NAMALWA (cell line): ENCODE measurements around the gene PODXL.
"Not testable (repeated sequence)": the region's sequence is repeated elsewhere in the genome, so short reads cannot be mapped to it uniquely, and the experiment has no call there.

Experiments used
- DNase-seq: peaks from one replicate; pipeline ENCODE4 v3.0.0-alpha.2; 2015; ENCODE audit warnings: low spot score

Gene PODXL

DNA sequence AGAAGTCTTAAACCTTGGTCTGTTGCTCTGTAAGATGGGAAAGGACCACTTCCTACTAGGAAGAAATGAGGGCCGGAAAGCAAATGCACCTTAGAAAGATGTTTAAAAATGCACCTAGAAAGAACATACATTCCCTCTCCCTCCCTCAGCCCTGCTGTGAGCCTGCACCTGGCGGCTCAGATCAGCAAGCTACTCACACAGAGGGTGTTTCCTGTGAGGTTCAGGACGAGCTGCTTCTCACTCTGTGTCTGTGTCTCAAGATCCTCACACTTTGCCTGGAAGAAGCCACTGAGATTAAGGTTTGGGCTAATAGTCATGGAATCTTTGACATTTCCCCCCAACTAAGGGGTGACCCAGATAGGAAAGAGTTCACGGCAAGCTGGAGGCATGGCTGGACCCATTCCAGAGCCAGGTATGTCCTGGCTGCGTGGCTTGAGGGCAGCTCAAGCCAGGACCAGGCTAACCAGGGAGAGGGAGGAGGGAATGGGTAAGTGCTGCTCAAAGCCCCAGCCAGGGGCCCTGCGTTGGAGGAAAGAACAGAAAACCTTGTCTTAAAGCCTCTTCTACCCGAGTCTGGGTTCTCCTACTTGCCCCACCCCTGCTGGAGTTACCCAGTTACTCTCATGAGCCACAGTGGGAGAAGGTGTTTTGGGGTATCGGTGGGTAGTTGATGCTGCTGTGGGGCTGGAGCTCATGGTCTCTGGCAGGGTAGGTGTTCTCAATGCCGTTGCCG is 47.5 kb downstream of the PODXL start:
- no peak for DNase-seq

GRCh38 chr7:131507592-131508331 is 48.7 kb downstream of the PODXL start:
- peak; percentile 90 for DNase-seq

- no peak for DNase-seq
Observed at GRCh38 chr7:131506597-131506996, 49.8 kb downstream of the PODXL start.

- DNase-seq: no peak
Observed at GRCh38 chr7:131505636-131506557, 50.5 kb downstream of the PODXL start.

- DNase-seq: not testable (repeated sequence)
Observed at GRCh38 chr7:131505037-131505620, 51.3 kb downstream of the PODXL start.

GRCh38 chr7:131504157-131504899 is 52.1 kb downstream of the PODXL start:
- no peak for DNase-seq

- no peak for DNase-seq
Observed at GRCh38 chr7:131503639-131504038, 52.8 kb downstream of the PODXL start.

DNA sequence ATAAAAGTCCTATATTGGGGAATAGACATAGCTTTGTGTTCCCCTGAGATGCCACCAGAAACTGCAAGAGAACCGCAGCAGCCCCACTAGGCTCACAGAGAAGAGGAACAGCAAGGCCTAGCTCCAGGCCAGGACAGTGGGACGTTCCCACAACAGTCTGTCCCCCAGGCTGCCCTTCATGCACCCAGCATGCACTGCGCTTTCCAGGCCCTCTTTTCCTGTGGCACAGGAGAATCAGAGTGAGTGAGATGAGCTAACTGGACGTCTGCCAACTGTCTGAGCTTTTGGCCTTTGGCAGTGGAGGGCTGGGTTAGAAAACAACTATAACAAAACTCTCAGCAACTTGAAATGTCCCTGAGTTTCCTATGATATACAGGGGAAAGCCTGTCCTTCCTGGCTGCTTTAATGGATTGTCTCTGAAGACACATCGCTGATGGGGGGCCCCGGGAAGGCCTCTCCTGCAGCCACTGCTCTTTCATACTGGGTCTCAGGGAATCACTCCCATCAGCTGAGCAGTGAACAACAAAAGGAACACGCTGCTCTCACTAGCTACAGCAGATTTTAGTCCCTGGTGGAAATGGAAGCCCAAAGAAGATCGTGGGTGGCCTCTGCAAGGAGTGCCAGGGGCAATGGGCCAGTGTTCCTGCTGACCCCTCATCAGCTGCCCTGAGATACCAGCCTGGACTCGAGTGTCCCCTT is 53.5 kb downstream of the PODXL start:
- DNase-seq: no peak

- DNase-seq: no peak
Observed at GRCh38 chr7:131501930-131502685, 54.3 kb downstream of the PODXL start.

DNA sequence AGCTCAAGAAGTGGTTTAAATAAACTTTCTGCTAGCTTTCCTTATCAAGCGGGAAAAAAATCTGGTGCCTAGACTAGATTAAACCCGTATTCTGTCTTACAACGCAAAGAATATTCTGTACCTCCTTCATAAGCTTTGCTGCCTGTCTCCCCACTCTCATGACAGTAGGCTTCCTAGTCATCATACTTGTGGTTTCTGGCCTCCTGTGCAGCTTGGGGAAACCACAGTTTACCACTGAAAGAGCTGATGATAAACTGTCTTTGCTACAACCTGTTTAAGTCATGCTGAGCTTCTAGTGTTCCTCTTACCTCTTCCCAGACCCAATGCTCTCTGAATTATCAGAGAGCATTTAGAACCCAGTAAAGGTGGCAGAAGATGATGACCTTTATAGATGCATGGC is 55.0 kb downstream of the PODXL start:
- peak; percentile 34 for DNase-seq

DNA sequence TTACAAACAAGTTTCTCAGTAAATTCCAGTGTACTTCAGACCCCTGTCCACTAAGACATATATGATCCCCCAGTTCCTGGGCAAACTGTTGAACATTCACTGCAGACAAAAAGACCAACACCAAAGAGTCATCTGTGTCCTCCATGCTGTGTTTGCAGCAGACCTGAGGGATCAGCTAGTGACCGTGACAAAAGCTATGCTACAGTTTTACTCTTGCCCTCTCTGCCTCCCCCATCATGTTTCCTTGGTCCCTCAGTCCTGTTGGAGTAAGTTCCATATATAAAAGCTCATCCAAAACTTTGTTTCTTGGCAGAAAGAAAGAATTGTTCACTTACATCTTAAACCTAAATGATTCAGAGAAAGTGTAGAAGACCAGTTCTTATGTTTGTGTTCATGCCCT is 56.1 kb downstream of the PODXL start:
- DNase-seq: no peak

DNA sequence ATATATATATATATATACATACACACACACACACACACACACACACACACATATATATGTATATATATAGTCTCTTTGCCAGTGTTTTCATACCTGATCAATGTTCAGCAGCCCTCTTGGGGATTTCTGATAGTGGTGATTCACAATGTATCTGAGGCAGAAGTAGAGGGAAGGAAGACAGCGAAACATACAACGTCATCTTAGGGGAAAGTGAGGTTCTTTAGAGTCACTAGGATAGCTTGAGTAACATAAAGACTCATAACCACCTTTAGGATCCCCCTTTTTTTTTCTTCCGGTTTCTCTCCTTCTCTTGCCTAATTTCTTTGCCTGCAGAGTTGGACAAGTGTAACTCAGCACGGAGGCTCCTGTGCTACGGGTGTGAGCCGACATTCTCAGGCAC is 56.6 kb downstream of the PODXL start:
- DNase-seq: no peak

DNA sequence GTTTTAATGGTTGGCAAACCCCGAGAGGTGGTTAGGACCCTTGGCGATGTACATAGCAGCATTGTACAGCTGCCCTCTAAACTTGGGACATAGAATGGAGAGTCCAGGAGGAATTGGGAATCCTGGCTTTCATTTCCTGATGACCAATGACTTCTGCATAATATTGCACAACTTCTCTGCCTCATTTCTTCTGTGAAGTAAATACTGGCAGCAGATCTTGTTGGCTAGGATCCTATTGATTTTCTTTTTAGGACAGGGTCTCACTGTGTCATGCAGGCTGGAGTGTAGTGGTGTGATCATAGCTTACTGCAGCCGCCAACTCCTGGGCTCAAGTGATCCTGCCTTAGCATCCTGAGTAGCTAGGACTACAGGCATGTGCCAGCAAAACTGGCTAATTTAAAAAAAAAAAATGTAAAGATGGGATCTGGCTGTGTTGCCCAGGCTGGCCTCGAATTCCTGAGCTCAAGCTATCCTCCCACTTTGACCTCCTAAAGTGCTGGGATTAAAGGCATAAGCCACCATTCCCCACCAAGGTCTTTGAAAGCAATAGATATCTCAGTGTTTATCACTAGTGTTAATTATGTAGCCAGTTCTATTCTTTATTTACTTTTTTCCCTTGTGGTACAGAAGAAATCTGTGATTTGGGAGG is 58.1 kb downstream of the PODXL start:
- DNase-seq: no peak

DNA sequence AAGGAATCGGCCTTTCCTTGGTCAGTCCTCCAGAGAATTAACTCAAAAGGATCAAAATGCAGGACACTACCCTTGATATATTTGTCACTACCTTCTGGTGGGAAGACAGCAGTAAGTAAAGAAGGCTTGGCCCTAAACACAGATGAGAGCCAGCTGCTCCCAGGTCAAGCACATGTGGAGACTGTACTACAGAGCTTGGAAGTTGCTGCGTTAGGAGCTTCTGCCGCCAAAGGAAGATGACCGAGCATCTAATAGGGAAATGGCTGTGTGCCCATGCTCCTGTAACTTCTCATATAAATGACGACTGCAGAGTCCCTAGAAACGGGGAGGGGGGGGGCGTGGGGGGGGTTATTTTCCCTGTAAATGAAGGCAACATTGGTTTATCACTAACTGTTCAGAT is 59.0 kb downstream of the PODXL start:
- DNase-seq: no peak

DNA sequence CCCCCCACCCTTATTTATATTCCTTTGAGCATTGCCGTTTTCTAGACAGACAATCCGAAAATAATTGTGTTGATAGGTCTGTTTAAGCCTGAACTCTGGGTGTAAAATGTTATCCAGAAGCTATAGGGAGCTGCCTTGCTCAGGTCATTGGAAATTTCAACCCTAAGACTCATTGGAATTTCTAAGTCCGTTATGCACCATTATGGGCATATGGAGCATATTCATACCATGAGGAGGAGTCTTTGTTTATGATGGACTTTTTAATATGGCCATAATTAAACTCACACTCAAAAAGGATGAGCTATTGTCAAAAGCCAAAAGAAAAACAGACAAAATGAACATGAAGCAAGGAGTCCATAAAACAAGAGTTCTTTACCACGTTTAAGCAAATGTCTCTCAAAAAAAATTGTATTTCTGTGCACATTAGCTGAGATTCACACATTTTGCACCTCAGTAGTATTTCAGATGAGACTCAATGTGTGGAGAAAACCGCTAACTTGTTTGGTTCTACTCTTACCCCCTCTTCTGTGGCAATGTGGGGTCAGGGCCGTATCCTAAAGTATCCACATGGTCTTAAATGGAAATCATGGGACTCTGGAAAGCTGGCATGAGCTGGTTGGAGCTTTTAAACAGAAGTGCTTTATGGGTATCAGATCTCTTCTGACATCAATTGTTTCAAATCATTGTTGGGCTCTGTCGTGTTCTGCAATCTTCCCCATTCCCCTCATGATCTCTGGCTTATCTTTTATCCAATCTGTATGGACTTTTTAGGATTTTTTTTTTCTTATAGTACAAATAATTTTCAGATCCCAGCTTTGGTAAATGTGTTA is 60.5 kb downstream of the PODXL start:
- DNase-seq: no peak

GRCh38 chr7:131494182-131494581 is 62.2 kb downstream of the PODXL start:
- no peak for DNase-seq

DNA sequence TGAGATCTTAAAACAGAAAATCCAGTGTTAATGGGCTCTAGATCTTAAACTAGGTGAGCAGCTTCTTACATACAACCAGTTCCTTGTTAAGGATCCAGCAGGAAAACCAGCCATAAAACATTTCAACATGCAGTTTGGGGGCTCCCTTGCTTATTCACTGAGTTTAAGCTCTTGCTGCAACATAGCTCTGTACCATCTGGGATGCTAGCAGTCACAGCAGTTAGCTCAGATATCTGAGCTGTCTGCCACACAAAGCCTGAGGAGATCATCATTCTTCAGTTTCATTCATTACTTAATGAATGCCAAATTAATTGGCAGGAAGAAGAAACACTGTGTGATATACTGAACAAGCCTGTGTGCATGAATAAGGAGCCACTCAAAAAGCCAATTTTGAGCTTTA is 62.8 kb downstream of the PODXL start:
- no peak for DNase-seq

DNA sequence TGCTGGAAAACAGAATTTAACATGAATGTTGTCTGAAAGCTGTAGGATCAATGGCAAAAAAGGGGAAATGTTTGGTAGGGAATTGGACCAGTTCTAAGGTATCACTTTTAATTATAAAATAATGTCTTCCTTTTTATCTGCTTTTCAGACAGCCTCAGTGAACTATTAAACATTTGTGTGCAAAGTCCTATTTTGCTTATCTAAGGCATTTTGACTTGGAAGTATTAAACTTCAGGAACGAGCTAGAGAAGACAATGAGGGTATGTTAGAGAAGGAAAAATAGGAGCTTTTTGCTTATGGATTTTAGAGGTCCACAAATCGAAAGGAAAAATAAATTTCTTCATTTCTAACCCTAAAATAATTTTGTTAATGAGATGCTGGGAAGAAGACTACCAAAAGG is 63.3 kb downstream of the PODXL start:
- no peak for DNase-seq

- DNase-seq: no peak
Observed at GRCh38 chr7:131489881-131490280, 66.5 kb downstream of the PODXL start.
